Muscle layer of colon (tissue), 2 donors: ENCODE measurements around the gene SREBF1.

Experiments
- H3K27ac ChIP-seq: one replicate; pipeline ENCODE4 v1.7.0; 2013; ENCODE audit warnings: low read depth, mild to moderate bottlenecking, low read length, moderate library complexity
- H3K27me3 ChIP-seq, 2 donors: one replicate each; pipeline ENCODE4 v1.7.0; 2013; ENCODE audit warnings: low read length in 2 of 2, mild to moderate bottlenecking in 2 of 2; ENCODE audit not compliant: insufficient read depth in 2 of 2, control insufficient read depth in 1 of 2
- H3K36me3 ChIP-seq: one replicate; pipeline ENCODE4 v1.7.0; 2013; ENCODE audit warnings: mild to moderate bottlenecking, low read length; ENCODE audit not compliant: insufficient read depth
- H3K4me1 ChIP-seq: one replicate; pipeline ENCODE4 v1.7.0; 2013; ENCODE audit warnings: mild to moderate bottlenecking, low read length; ENCODE audit not compliant: insufficient read depth
- H3K4me3 ChIP-seq, 2 donors: one replicate each; pipeline ENCODE4 v1.7.0; 2013; ENCODE audit warnings: low read length in 2 of 2, low read depth in 1 of 2, mild to moderate bottlenecking in 1 of 2, moderate library complexity in 1 of 2
- H3K9ac ChIP-seq: one replicate; pipeline ENCODE4 v1.7.0; 2013; ENCODE audit warnings: low read length
- H3K9me3 ChIP-seq: one replicate; pipeline ENCODE4 v1.7.0; 2013; ENCODE audit warnings: mild to moderate bottlenecking, low read length
- donor health status: abdominal sarcoma.
- donor health status: Adenocarcinoma of cecum.

The SREBF1 gene

DNA sequence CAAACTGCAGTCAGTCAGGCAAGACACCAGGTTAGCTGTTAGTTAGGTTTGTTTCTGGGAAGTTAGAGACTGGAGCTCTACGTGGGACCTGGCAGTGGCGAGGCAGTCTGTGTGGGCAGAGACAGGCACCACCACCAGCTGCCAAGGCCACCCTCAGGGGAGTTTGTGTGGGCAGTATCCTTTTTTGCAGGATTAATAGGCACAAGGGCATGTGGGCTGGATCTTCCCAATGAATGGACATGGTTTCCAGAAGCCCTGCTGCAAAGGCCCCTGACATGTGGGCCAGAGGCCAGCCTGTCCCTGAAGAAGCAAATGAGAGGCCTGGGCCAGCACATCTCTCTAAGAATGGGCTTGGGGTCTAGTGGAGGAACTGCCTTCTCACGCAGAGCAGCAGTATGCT is 19.2 kb upstream of the SREBF1 start:
- H3K9me3 ChIP-seq = no peaks in the 10 kb centered on the region
- H3K27me3 ChIP-seq = no peaks in the 10 kb centered on the region
- peaks cover 10% of the 10 kb centered on the region for H3K4me1 ChIP-seq
- H3K36me3 ChIP-seq = peaks cover 7% of the 10 kb centered on the region
- H3K4me3 ChIP-seq = no peak overlapping the region
- no peak overlapping the region for H3K9ac ChIP-seq
- H3K27ac ChIP-seq = no peak overlapping the region

DNA sequence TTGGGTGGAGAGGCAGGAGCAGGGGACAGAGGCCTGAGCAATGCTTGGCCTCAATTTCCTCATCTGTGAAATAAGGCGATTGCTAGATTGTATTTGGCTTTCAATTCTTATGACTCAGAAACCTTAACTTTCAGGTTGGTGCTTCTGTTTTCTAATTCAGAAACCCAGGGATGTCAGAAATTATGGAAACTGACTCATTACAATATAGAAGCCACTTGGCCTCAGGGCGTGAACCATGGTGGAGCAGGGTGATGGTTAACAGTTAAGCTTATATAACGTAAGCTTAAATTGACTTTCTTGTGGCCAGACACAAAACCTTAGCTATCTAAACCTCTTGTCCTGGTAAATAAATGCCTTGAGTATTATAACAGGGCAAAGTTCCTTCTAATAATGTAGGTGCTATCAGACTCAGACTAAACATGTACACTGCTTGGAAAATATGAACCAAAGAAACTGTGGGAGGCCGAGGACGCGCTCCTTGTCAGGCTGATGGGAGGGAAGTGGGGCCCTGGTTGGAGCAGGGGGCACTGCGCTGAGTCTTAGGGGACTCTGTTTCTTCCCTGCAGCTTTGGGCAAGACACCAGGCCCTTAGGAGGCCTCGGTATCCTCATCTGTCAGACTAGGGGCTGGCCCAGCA is 17.1 kb upstream of the SREBF1 start:
- H3K4me1 ChIP-seq = peaks cover 17% of the 10 kb centered on the region
- no peaks in the 10 kb centered on the region for H3K9me3 ChIP-seq
- no peak overlapping the region for H3K9ac ChIP-seq
- H3K4me3 ChIP-seq = no peak overlapping the region
- H3K27me3 ChIP-seq = no peaks in the 10 kb centered on the region
- no peak overlapping the region for H3K27ac ChIP-seq
- H3K36me3 ChIP-seq = peaks cover 5% of the 10 kb centered on the region

DNA sequence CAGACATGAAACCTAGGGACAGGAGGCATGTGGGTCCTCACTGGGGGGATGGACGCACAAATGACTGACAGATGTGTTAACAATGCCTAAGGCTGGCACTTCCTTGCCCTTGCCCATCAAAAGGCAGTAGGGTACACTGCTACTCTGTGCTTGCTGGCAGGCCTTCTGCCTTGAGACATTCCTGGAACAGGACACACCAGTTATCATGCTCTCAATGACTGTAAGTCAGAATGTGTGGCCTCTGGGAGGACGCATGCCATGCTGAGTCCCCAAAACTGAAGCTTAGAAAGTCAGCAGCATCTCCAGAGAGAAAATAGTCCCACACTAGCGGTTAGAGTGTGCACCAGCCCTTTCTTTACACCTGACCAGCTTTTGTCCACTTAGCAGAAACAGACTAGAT is 16.1 kb upstream of the SREBF1 start:
- Histone ChIP-seq H3K36me3 (peaks cover 15% of the 10 kb centered on the region), H3K9ac (no peak overlapping the region), H3K27ac (no peak overlapping the region), H3K9me3 (no peaks in the 10 kb centered on the region), H3K4me1 (peaks cover 25% of the 10 kb centered on the region), H3K4me3 (no peak overlapping the region), H3K27me3 (no peaks in the 10 kb centered on the region)

DNA sequence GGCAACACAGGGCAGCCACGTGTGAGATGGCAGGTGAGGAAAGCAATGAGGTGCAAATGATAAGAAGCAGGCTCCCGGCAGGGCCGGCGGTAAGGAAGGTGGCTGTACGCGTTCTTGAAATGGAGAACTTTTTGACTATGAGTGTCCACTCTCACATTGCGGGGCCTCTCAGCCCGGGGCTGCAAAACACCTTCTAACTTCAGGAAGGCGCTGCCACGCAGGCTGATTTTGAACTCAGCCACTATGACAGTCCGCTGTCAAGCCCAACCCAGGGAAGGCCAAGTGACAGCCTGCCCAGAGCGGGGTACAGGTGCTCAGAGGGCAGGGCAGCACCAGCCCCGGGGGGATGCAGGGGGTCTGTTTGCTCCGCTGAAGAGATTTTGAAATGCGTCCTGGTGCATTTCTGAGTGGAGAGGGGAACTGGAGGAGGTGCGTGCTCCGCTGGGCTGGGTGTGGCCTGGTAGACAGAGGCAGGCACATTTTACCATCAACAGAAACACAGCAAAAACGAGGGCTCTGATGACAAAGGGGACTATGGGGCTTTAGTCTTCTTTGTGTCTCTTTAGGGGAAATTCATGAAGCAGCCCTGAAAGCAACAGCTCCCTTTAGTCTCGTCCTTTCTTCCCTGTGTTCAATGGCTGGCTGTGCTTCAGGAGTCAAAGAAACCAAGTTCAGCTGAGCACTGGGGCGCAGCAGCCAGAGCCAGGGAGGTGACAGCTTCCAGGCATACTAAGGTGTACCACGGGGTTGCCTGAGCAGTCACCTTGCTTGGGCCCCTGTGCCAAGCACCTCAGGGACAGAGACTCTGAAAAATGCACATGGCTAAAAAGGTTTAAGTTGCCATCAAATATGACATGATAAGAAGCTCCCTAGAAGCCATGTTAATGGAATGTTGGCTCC is 14.6 kb upstream of the SREBF1 start:
- Histone ChIP-seq H3K4me3 (no peak overlapping the region), H3K4me1 (peaks cover 25% of the 10 kb centered on the region), H3K27ac (no peak overlapping the region), H3K36me3 (peaks cover 16% of the 10 kb centered on the region), H3K9ac (no peak overlapping the region), H3K9me3 (no peaks in the 10 kb centered on the region), H3K27me3 (no peaks in the 10 kb centered on the region)

DNA sequence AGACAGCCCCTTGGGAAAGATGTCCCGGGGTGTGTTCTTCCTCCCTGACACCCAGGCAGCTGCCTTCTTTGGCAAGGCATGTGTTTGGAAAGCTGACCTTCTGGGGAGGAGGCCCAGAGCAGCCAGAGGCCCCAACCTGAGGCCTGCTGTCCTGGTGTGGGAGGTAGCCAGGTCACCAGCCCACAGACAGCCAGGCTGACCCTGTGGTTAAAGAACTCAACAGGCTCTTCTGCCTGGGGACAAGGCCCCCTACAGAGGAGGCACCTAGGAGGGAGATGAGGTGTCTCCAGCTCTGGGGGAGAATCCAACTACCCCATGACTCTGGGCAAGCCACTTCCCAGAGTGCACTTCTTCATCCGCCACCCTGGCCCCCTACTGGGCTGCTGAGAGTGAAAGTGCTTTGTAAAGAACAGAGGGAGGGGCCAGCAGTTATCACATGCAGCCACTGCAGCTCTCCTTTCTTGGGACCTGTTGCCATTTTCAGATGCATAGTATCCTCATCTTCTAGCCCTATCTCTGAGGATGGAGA is 13.1 kb upstream of the SREBF1 start:
- no peak overlapping the region for H3K9ac ChIP-seq
- H3K4me1 ChIP-seq = peaks cover 25% of the 10 kb centered on the region
- H3K27ac ChIP-seq = peak overlapping the region; percentile 78
- H3K4me3 ChIP-seq = no peak overlapping the region
- no peaks in the 10 kb centered on the region for H3K9me3 ChIP-seq
- peaks cover 16% of the 10 kb centered on the region for H3K36me3 ChIP-seq
- no peaks in the 10 kb centered on the region for H3K27me3 ChIP-seq

DNA sequence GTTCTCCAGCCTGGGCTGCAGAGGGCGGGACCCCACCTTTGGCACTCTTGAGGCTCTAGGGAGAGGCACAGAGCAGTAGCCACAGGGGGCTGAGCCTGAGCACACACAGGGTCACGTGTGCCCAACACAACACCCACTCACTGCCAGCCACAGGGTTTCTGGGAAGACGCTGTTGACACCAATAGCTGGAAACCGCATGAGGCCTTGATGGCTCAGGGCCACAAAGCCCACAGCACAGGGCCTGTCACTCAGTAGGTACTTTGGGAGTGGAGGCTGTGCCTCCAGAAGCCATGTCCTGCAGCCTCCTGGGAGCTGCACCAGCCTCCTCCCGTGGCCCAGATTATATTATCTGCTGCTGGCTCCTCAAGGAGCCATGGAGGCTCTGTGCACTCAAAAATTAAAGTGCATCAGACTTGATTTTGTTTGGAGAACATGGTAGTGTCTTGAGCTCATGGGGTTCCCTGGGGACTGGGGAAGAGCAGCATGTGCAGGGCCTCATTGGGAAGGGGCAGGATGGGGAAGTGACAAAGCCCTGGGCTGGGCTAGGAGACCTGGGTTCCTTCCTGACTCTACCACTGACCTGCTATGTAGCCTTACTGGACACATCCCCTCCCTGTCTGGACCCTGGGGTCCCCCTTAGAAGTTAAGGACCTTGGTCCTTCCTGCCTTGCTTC is 12.5 kb upstream of the SREBF1 start:
- no peak overlapping the region for H3K9ac ChIP-seq
- peak overlapping the region; percentile 78 for H3K27ac ChIP-seq
- H3K9me3 ChIP-seq = no peaks in the 10 kb centered on the region
- H3K4me1 ChIP-seq = peaks cover 25% of the 10 kb centered on the region
- no peaks in the 10 kb centered on the region for H3K27me3 ChIP-seq
- peaks cover 16% of the 10 kb centered on the region for H3K36me3 ChIP-seq
- H3K4me3 ChIP-seq = peak overlapping the region in 1 of 2 donors; percentile 5

DNA sequence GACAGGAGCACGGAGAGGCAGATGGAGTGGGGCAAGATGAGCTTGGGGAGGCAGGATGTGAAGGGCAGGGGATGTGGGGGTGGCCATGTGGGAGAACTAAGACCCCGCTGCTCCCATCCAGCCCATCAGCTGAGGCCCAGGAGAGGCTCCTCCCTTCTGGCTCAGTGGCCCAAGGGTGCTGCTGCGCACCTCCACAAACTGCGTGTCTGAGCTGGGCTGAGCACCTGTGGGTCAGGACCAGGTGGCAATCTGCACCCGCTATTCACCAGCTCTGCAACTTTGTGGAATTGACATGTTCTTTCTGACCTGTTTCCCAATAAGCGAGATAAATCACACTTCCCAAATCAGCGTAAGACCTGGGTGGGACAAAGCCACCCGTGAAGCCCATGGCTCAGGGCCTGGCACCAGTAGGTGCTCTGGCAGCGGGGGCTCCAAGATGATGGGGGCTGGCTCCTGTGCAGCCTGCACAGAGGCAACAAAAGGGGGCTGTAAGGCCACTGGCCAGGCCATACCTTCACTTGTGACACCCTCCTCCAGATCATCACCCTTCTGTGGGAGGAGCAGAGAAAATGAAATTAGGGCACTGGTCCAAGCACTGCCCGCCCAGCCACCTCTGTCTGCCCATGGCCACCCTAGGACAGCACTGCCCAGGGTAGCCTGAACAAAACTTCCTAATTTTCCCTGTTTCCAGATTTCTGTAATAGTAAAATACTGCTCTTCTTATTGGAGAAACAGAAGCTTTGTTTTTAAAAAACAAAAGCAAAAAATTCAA is 11.7 kb upstream of the SREBF1 start:
- peaks cover 25% of the 10 kb centered on the region for H3K4me1 ChIP-seq
- no peaks in the 10 kb centered on the region for H3K9me3 ChIP-seq
- no peak overlapping the region for H3K4me3 ChIP-seq
- peaks cover 16% of the 10 kb centered on the region for H3K36me3 ChIP-seq
- no peak overlapping the region for H3K9ac ChIP-seq
- no peak overlapping the region for H3K27ac ChIP-seq
- H3K27me3 ChIP-seq = no peaks in the 10 kb centered on the region

DNA sequence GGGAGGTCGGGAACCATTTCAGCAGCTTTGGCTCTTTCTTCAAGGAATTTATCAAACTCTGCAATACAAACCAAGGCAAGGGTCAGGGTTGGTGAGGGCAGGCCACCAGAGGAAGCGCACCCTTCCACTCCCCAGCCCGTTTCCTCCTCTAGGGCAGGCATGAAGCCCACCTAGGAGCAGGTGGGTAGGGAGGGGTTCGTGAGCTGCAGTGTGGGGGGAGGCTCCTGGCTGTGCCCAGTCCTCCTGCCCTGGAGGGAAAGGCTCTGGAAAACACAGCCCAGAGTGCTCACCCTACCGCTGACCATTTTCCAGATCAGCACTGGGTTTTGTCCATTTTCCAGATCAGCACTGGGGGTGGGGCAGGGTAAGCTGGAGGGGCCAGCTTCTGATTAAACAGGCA is 10.9 kb upstream of the SREBF1 start:
- Histone ChIP-seq H3K27ac (no peak overlapping the region), H3K4me1 (peaks cover 25% of the 10 kb centered on the region), H3K36me3 (peaks cover 16% of the 10 kb centered on the region)

DNA sequence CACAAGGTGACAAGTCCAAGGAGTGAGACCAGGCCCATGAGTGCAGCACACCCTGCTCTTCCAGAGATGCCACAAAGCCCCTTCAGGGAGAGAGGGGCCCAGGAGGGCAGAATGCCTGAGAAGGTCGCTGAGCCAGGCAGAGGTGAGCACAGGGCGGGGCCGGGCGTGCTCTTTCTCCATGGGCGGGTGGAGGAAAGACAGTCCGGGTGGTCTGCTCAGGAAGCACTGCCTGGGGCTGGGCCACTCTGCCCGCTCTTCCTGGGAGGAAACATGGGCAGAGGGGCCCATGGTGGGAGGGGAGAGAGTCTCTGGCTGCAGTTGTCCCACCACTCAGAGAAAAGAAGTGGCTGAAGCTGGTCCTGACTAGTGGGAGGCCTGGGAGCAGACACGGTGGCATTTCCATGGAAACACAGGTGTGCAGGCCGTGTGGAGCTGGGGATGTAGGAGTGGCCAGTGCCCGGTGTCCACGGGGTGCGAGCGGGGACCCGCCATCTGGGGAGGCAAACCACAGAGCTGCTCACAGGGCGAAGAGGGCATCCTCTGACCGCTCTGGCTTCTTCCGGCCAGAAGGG is 10.4 kb upstream of the SREBF1 start:
- H3K27ac ChIP-seq = no peak overlapping the region
- no peaks in the 10 kb centered on the region for H3K27me3 ChIP-seq
- peaks cover 25% of the 10 kb centered on the region for H3K4me1 ChIP-seq
- H3K9me3 ChIP-seq = no peaks in the 10 kb centered on the region
- H3K4me3 ChIP-seq = no peak overlapping the region
- peaks cover 16% of the 10 kb centered on the region for H3K36me3 ChIP-seq
- no peak overlapping the region for H3K9ac ChIP-seq

More for the DNA sequence above, 10.9 kb upstream of the SREBF1 start:
- Histone ChIP-seq H3K4me3 (no peak overlapping the region), H3K9me3 (no peaks in the 10 kb centered on the region), H3K9ac (no peak overlapping the region), H3K27me3 (no peaks in the 10 kb centered on the region)

DNA sequence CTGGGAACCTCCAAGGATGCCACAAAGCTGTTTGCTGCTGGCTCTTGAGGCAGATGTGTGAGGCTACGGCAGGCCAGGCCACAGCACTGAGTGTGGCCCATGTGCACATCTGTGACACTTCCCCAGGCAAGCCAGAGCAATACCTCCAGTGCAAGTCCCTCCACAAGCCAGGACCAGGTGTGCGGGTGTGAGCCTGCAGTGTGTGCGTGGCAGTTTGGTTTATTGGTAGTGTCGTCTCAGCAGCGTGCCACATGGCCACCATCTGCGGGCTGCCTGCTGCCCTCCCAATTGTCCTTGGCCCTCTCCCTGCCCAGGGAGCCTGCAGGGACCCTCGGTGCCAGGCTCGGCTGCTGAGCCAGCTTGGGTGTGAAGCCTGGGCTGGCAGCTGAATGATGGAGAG is 9.9 kb upstream of the SREBF1 start:
- Histone ChIP-seq H3K36me3 (peaks cover 16% of the 10 kb centered on the region), H3K27me3 (no peaks in the 10 kb centered on the region), H3K4me1 (peaks cover 27% of the 10 kb centered on the region), H3K4me3 (no peak overlapping the region), H3K9ac (no peak overlapping the region), H3K9me3 (no peaks in the 10 kb centered on the region), H3K27ac (no peak overlapping the region)
